AML-193 (cell line): Measurements from ENCODE around the gene LPCAT3.

Experiments used
- DNase-seq, 2 experiments: peaks; one replicate each; lab custom pipeline; 2025; lab: John Stamatoyannopoulos, UW

Gene LPCAT3

DNA sequence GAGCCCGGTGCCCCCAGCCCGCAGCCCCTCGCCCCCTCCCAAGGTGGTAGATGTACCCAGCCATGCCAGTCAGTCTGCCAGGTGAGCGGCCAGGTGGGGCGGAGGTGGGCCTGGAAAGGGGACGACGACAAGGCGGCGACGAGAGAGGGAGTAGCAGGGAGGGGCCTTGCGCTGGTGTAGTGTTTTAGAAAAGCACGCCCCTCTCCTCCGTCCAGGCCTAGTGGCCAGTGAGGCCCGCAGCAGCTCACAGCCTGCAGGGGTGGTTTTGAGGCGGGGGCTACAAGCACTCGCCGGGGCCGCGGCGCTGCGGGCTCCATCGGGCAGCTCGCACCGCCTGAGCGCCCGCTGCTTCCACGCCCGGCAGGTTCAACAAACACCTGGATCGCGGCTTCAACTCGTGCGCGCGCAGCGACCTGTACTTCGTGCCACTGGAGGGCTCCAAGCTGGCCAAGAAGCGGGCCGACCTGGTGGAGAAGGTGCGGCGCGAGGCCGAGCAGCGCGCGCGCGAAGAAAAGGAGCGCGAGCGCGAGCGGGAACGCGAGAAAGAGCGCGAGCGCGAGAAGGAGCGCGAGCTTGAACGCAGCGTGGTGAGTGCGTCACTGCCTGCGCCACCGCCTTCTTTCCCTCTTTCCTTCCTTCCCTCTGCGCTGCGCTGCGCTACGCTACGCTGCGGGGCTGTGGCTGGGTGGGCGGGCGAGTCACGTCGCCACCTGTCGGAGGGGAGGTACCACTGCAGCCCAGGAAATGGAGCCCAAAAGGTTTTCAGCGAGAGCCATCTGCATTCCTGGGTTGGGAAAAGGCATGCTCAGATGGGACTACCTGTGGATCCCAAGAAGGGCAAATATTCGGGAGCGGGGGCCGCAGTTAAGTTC lies 80.6 kb downstream of the LPCAT3 start:
- DNase-seq = peak; percentile 89 to 91

DNA sequence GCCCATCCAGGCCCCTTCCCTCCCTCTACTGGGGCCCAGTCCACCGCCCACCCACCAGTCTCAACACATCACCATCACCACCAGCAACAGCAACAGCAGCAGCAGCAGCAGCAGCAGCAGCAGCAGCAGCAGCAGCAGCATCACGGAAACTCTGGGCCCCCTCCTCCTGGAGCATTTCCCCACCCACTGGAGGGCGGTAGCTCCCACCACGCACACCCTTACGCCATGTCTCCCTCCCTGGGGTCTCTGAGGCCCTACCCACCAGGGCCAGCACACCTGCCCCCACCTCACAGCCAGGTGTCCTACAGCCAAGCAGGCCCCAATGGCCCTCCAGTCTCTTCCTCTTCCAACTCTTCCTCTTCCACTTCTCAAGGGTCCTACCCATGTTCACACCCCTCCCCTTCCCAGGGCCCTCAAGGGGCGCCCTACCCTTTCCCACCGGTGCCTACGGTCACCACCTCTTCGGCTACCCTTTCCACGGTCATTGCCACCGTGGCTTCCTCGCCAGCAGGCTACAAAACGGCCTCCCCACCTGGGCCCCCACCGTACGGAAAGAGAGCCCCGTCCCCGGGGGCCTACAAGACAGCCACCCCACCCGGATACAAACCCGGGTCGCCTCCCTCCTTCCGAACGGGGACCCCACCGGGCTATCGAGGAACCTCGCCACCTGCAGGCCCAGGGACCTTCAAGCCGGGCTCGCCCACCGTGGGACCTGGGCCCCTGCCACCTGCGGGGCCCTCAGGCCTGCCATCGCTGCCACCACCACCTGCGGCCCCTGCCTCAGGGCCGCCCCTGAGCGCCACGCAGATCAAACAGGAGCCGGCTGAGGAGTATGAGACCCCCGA lies 81.4 kb downstream of the LPCAT3 start:
- DNase-seq = no peak

DNA sequence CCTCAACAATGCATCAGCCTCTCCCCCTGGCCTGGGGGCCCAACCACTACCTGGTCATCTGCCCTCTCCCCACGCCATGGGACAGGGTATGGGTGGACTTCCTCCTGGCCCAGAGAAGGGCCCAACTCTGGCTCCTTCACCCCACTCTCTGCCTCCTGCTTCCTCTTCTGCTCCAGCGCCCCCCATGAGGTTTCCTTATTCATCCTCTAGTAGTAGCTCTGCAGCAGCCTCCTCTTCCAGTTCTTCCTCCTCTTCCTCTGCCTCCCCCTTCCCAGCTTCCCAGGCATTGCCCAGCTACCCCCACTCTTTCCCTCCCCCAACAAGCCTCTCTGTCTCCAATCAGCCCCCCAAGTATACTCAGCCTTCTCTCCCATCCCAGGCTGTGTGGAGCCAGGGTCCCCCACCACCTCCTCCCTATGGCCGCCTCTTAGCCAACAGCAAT lies 82.1 kb downstream of the LPCAT3 start:
- DNase-seq = no peak

DNA sequence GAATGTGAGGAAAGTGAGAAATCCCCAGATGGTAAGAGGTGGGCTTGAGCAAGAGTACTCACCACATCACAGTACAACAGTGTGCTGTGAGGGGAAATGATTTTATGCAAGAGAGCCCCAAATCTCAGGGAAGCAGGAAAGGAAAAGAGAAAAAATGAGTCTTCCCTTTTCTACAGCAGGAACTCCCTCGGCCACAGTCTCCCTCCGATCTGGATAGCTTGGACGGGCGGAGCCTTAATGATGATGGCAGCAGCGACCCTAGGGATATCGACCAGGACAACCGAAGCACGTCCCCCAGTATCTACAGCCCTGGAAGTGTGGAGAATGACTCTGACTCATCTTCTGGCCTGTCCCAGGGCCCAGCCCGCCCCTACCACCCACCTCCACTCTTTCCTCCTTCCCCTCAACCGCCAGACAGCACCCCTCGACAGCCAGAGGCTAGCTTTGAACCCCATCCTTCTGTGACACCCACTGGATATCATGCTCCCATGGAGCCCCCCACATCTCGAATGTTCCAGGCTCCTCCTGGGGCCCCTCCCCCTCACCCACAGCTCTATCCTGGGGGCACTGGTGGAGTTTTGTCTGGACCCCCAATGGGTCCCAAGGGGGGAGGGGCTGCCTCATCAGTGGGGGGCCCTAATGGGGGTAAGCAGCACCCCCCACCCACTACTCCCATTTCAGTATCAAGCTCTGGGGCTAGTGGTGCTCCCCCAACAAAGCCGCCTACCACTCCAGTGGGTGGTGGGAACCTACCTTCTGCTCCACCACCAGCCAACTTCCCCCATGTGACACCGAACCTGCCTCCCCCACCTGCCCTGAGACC lies 82.7 kb downstream of the LPCAT3 start:
- DNase-seq = no peak

DNA sequence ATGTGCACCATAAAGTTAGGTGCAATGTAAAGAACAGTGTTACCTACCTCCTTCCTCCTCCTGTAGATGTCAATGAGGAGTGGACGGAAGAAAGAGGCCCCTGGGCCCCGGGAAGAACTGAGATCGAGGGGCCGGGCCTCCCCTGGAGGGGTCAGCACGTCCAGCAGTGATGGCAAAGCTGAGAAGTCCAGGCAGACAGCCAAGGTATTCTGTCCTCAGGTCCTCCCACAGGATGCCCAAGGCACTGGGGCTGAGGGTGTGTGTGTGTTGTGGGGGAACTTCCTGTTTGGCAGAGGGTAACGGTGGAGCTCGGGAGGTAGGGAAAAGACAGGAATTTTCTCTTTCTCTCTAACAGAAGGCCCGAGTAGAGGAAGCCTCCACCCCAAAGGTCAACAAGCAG lies 84.2 kb downstream of the LPCAT3 start:
- no peak for DNase-seq

DNA sequence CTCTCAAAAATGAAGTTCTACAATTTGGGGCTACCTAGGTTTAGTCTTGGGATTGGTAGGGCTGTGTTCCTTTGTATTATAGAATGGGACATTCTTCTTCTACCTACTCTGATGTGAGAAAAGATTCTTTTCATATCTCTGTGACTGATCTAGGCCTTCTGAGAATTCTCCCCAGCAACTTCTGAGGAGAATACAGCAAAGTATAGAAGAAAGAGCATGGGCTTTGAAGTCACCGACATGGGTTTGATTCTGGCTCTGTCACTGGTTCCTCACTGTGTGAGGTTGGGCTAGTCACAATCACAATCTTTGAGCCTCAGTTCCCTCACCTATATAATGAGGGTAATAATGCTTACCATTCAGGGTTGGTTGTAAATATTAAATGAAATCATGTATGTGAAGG lies 85.5 kb downstream of the LPCAT3 start:
- DNase-seq = no peak

DNA sequence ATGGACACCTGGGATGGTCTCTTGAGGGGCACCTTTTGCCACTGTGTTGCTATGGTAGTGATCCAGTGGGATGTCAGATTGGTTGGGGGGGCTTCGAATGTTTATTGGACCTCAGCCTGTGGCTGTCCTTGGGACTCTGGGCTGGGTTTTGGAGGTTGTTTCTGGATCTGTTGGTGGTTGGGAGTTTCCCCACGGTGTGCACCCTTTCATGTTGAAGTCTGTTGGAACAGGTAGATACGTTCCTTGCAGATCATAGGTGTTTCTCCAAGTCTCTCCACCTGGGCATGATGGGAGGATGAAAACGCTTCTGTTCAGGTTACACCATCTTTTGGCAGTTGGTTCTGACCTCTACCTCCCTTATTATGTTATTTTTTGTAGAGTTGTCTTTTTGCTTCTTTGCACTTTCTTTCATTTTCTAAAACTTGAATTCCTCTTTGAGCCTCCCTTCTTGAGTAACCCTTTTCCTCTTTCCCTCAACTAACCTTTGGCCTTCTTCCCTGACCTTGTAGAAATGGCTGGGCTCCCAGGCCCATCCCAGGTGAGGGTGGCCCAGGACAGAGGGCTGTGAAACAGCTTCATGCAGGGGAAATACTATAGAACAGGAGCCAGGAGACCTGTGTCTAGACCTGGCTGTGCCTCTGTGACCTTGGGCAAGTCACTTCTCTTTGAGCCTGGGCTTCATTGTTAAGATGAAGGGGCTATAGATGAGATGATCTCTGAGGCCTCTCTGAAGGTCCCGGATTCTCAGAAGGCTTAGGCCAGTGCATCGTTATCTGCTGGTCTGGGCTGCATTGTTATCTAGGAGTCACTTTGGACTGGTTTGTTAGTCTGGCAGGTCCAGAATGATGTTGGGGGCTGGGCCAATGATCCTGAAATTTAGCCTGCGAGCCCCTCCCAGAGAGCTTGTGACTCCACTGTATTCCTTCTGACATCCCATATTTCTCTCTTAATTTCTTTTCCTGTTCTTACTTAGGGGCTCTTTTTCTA lies 88.5 kb downstream of the LPCAT3 start:
- no peak for DNase-seq

DNA sequence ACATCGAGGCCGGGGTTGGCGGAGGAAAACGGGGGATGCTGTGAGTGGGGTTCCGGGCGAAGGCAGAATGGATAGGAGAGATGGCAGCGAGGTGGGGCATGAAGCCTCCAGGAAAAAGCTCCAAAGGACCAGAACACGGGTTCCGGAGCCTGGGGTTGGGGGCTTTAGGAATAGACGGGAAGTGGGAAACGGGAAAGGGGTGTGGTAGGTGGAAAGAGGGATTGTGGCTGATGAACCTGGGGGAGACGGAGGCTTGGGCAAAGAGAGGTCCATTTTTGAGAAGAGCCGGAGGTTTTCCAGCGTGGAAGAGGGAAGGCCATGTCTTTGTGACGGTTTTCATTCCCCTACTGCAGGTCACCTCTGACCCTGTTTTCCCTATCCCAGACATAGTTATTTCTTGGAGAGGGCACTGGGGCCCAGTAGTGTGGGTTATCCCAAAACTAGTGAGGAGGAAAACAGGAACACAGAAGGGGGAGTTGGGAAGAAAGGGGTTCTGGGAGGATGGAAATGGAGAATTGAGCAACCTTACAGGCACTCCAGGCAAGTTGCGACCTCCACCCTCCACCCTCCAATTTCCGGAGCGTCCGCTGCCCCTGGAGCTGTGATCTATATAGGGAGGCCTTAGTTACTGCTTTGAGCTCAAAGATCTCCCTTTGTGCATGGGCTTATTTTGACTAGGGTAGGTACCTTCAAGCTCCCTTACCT lies 89.4 kb downstream of the LPCAT3 start:
- DNase-seq = no peak

DNA sequence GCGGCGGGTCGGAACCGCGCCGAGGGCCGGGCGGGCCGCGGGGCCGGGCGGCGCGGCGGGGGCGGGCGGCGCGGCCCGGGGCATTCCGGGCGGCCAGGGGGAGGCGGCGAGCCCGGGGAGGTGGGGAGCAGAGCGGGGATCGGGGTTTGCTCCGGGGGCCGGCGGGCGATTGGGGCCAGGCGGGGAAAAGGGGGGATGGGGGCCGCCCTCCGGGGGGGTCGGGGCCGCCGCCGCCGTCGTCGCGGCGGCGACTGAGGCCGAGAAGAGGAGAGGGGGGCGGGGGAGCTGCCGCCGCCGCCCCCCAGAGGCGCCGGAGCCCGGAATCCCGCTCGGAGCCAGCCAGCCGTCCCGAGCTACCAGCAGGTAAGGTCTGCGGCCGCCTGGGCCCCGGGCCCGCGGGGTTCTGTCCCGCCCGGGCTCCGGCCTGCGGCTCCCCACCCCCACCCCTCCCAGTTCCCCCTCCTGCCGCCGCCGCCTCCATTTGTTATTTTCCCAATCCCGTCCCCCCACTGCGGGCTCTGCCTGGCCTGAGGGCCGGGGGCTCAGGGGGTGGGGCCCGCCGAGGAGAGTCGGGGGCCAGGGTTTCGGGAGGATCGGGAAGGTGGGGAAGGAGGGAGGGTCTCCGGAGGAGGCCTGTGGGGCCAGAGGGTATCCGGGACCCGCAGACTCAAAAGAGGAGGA lies 90.1 kb downstream of the LPCAT3 start:
- DNase-seq = no peak

DNA sequence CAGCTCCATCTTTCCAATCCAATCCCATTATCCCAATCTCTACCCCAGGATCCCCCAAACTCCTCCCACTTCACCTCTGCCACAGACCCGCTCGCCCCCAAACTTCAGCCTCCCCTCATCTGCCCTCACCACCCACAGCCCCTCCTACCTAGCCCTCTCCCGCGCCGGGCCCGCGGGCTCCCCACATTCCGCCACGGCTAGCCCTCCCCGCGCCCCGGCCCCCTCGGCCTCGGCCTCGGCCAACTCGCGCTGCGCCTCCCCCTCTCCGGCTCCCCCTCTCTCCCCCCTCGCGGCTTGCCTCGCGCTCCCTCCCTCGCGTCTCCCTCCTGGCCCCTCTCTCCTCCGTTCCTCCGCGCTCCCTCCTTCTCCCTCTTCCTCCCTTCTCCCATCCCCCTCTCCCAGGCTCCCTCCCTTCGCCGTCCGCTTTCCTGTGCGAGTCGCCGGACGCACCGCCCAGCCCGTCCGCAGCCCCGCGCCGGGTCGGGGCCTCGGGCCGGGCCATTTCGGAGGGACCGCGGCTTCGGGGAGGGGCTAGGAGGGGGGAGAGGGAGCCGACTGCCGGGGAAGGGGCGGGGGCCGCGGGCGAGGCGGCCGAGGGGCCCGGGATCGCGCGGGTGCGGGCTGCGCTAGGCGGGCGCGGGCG lies 90.8 kb downstream of the LPCAT3 start, which contains the start of gene ATN1:
Gene ATN1, plus strand, starts transcription at position 581 of the 643 bp plus-strand sequence. CDS start 6,043 bp downstream, outside the sequence.
- DNase-seq = peak; percentile 16 to 26
